ENCODE results near the gene GABBR2. TPM values are rescaled to one million over a fixed set of nuclear protein-coding genes. Genes with fewer than 3 reads are reported as not detected.
A peak's percentile ranks its signal among the peaks of the same experiment; 100 is the strongest.

Gene GABBR2
- total and polyA plus RNA-seq, 2 experiments from 2014 or later = 0.89 to 1.3 TPM

GRCh38 chr9:98726735-98727134 is 18.0 kb upstream of the GABBR2 start:
- Mint-ChIP-seq H3K9me3 (no peaks in the 10 kb centered on the region), H3K27ac (no peak overlapping the region), H3K4me3 (no peak overlapping the region), H3K4me1 (peaks cover 7% of the 10 kb centered on the region; the same call in 2 of the 3 replicates), H3K27me3 (ENCODE audit: insufficient read depth, low read depth, poor library complexity) (peaks cover 19% of the 10 kb centered on the region), H3K36me3 (ENCODE audit: low read depth) (no peaks in the 10 kb centered on the region)
- TF ChIP-seq JUNB (IDR thresholded peaks at IDR 0.05; ENCODE audit: unreplicated experiment) = no peak
- TF ChIP-seq EZH2phosphoT487 (IDR thresholded peaks at IDR 0.05; ENCODE audit: unreplicated experiment) = no peak
- TF ChIP-seq POLR2AphosphoS5 (IDR thresholded peaks at IDR 0.05; ENCODE audit: low read depth) = no peak
- TF ChIP-seq, protein P1, sequence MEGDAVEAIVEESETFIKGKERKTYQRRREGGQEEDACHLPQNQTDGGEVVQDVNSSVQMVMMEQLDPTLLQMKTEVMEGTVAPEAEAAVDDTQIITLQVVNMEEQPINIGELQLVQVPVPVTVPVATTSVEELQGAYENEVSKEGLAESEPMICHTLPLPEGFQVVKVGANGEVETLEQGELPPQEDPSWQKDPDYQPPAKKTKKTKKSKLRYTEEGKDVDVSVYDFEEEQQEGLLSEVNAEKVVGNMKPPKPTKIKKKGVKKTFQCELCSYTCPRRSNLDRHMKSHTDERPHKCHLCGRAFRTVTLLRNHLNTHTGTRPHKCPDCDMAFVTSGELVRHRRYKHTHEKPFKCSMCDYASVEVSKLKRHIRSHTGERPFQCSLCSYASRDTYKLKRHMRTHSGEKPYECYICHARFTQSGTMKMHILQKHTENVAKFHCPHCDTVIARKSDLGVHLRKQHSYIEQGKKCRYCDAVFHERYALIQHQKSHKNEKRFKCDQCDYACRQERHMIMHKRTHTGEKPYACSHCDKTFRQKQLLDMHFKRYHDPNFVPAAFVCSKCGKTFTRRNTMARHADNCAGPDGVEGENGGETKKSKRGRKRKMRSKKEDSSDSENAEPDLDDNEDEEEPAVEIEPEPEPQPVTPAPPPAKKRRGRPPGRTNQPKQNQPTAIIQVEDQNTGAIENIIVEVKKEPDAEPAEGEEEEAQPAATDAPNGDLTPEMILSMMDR (conservative IDR thresholded peaks at IDR 0.05; ENCODE audit: low read depth in 2 of 2) = no peak
- TF ChIP-seq, protein P2, sequence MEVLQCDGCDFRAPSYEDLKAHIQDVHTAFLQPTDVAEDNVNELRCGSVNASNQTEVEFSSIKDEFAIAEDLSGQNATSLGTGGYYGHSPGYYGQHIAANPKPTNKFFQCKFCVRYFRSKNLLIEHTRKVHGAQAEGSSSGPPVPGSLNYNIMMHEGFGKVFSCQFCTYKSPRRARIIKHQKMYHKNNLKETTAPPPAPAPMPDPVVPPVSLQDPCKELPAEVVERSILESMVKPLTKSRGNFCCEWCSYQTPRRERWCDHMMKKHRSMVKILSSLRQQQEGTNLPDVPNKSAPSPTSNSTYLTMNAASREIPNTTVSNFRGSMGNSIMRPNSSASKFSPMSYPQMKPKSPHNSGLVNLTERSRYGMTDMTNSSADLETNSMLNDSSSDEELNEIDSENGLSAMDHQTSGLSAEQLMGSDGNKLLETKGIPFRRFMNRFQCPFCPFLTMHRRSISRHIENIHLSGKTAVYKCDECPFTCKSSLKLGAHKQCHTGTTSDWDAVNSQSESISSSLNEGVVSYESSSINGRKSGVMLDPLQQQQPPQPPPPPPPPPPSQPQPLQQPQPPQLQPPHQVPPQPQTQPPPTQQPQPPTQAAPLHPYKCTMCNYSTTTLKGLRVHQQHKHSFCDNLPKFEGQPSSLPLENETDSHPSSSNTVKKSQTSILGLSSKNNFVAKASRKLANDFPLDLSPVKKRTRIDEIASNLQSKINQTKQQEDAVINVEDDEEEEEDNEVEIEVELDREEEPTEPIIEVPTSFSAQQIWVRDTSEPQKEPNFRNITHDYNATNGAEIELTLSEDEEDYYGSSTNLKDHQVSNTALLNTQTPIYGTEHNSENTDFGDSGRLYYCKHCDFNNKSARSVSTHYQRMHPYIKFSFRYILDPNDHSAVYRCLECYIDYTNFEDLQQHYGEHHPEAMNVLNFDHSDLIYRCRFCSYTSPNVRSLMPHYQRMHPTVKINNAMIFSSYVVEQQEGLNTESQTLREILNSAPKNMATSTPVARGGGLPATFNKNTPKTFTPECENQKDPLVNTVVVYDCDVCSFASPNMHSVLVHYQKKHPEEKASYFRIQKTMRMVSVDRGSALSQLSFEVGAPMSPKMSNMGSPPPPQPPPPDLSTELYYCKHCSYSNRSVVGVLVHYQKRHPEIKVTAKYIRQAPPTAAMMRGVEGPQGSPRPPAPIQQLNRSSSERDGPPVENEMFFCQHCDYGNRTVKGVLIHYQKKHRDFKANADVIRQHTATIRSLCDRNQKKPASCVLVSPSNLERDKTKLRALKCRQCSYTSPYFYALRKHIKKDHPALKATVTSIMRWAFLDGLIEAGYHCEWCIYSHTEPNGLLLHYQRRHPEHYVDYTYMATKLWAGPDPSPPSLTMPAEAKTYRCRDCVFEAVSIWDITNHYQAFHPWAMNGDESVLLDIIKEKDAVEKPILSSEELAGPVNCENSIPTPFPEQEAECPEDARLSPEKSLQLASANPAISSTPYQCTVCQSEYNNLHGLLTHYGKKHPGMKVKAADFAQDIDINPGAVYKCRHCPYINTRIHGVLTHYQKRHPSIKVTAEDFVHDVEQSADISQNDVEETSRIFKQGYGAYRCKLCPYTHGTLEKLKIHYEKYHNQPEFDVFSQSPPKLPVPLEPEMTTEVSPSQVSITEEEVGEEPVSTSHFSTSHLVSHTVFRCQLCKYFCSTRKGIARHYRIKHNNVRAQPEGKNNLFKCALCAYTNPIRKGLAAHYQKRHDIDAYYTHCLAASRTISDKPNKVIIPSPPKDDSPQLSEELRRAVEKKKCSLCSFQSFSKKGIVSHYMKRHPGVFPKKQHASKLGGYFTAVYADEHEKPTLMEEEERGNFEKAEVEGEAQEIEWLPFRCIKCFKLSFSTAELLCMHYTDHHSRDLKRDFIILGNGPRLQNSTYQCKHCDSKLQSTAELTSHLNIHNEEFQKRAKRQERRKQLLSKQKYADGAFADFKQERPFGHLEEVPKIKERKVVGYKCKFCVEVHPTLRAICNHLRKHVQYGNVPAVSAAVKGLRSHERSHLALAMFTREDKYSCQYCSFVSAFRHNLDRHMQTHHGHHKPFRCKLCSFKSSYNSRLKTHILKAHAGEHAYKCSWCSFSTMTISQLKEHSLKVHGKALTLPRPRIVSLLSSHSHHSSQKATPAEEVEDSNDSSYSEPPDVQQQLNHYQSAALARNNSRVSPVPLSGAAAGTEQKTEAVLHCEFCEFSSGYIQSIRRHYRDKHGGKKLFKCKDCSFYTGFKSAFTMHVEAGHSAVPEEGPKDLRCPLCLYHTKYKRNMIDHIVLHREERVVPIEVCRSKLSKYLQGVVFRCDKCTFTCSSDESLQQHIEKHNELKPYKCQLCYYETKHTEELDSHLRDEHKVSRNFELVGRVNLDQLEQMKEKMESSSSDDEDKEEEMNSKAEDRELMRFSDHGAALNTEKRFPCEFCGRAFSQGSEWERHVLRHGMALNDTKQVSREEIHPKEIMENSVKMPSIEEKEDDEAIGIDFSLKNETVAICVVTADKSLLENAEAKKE (CRISPR knock-in tag; IDR thresholded peaks at IDR 0.05) = no peak
- TF ChIP-seq STAT1 (IDR thresholded peaks at IDR 0.05; ENCODE audit: unreplicated experiment) = no peak
- TF ChIP-seq ETS1 (IDR thresholded peaks at IDR 0.05) = no peak
- no peak for TF ChIP-seq ZNF114 (CRISPR knock-in tag; IDR thresholded peaks at IDR 0.05)
- no peak for TF ChIP-seq REST (IDR thresholded peaks at IDR 0.05; ENCODE audit: unreplicated experiment)
- no peak for TF ChIP-seq NANOG (IDR thresholded peaks at IDR 0.05; ENCODE audit: borderline replicate concordance)
- TF ChIP-seq EZH2 (IDR thresholded peaks at IDR 0.05; ENCODE audit: low read depth, unreplicated experiment) = no peak
- no peak for TF ChIP-seq ZNF331 (CRISPR knock-in tag; IDR thresholded peaks at IDR 0.05; ENCODE audit: low read depth)
- TF ChIP-seq CREB1 (CRISPR knock-in tag; IDR thresholded peaks at IDR 0.05; ENCODE audit: low read depth) = no peak
- H3K36me3 ChIP-seq (ENCODE audit: insufficient read depth) = no peaks in the 10 kb centered on the region
- no peak overlapping the region for H2AFZ ChIP-seq
- no peaks in the 10 kb centered on the region for H3F3A ChIP-seq (replicated peaks; ENCODE audit: low read depth)
- H3K79me2 ChIP-seq (replicated peaks; ENCODE audit: insufficient read depth) = no peaks in the 10 kb centered on the region
- ATAC-seq (no peak), DNase-seq (ENCODE audit: low spot score) (peak; percentile 17)
- no peak overlapping the region for H3K27ac ChIP-seq (ENCODE audit: low read depth)
- no peaks in the 10 kb centered on the region for H4K20me1 ChIP-seq (replicated peaks; ENCODE audit: insufficient read depth)
- 0 out of 2 replicates have a peak, but pooled peaks cover 5% of the 10 kb centered on the region for H3K4me1 ChIP-seq (ENCODE audit: insufficient read depth)
- no peaks in the 10 kb centered on the region for H3K27me3 ChIP-seq (ENCODE audit: insufficient read depth)
- no peak overlapping the region for H3K4me2 ChIP-seq
- no peak overlapping the region for H3K4me3 ChIP-seq
- H3K9me2 ChIP-seq (ENCODE audit: insufficient read depth) = no peaks in the 10 kb centered on the region

All from GM23338 (cell line).